ENCODE data around the gene EFNA1. TPM values are rescaled to one million over a fixed set of nuclear protein-coding genes. Genes with fewer than 3 reads are reported as not detected.

EFNA1 gene
- total and polyA plus RNA-seq, 2 of the 13 experiments (the other 11 are each of a cell fraction or from before 2014, with no cell fraction given) = 81.8 to 874 TPM

DNA sequence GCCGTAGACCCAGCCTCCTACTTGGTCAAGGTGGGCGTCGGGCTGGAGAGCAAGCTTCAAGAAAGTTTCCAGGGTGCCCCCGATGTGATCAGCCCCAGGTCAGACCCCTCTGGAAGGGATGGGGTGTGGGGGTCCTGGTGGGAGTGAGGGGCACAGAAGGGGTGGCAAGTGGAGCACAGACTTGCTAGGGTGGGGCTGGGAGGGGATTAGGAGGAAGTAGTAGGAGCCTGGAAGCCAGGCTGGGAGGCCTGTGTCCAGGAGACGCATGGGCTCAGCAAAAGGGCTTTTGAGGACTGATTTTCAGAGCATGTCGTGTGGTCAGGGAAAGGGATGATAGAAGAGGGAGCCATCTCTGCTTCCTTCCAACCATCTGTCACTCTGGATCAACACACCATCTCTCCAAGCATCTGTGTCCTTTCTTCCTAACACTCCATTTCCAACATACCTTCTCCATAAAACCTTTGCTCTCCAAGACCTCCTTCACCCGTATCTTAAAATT is 54.4 kb downstream of the EFNA1 start:
- H3K36me3 ChIP-seq (replicated peaks in 1 of 2; ENCODE audit: control insufficient read depth in 1 of 2, insufficient read depth in 2 of 2, low read length in 2 of 2) = no peaks in the 10 kb centered on the region
- no peak overlapping the region for H3K4me2 ChIP-seq (ENCODE audit: low read depth, low read length)
- H3K4me1 ChIP-seq (ENCODE audit: insufficient read depth, low read length) = peaks cover 38% of the 10 kb centered on the region
- no peaks in the 10 kb centered on the region for H3K9me3 ChIP-seq (ENCODE audit: low read length)
- H3K4me3 ChIP-seq (replicated peaks in 1 of 3; ENCODE audit: insufficient read depth in 1 of 3, low read depth in 2 of 3, low read length in 3 of 3) = no peak overlapping the region
- in situ Hi-C loops (cut with HindIII; ENCODE audit: extremely low pct_ligation_motif_present, low pct_unique_long_range_greater_than_20kb) (no loop called here), intact Hi-C loops (cut with micrococcal nuclease; ENCODE audit: unreplicated experiment) (no loop called here)
- no peaks in the 10 kb centered on the region for H3K79me2 ChIP-seq (ENCODE audit: insufficient read depth, low read length)
- FAIRE-seq (no peak), DNase-seq (ENCODE audit: low spot score) (no peak), ATAC-seq (no peak)
- POLR2A ChIA-PET = no interaction called here
- H2AFZ ChIP-seq (ENCODE audit: low read length) = no peak overlapping the region
- H3K9ac ChIP-seq (ENCODE audit: insufficient read depth, low read depth, low read length) = no peak overlapping the region
- 38% methylated on average over 5 of the region's 7 CpGs for WGBS (ENCODE audit: low lambda C conversion rate)
- no TSS peak for BruUV-seq (replicated peaks)
- CTCF ChIA-PET (ENCODE audit: low intra/inter-chr PET ratio, low total read pairs) = no interaction called here
- H3K27ac ChIP-seq (ENCODE audit: extremely low read length, insufficient read depth, low read length) = no peak overlapping the region
- H4K20me1 ChIP-seq (ENCODE audit: insufficient read depth, low read length) = no peaks in the 10 kb centered on the region
- peaks cover 6 to 49% of the 10 kb centered on the region in 2 experiments; a peak in 4 of 5 replicates for H3K27me3 ChIP-seq (ENCODE audit: control insufficient read depth in 1 of 2, insufficient read depth in 2 of 2, low read length in 2 of 2)
- TF ChIP-seq, protein P1, sequence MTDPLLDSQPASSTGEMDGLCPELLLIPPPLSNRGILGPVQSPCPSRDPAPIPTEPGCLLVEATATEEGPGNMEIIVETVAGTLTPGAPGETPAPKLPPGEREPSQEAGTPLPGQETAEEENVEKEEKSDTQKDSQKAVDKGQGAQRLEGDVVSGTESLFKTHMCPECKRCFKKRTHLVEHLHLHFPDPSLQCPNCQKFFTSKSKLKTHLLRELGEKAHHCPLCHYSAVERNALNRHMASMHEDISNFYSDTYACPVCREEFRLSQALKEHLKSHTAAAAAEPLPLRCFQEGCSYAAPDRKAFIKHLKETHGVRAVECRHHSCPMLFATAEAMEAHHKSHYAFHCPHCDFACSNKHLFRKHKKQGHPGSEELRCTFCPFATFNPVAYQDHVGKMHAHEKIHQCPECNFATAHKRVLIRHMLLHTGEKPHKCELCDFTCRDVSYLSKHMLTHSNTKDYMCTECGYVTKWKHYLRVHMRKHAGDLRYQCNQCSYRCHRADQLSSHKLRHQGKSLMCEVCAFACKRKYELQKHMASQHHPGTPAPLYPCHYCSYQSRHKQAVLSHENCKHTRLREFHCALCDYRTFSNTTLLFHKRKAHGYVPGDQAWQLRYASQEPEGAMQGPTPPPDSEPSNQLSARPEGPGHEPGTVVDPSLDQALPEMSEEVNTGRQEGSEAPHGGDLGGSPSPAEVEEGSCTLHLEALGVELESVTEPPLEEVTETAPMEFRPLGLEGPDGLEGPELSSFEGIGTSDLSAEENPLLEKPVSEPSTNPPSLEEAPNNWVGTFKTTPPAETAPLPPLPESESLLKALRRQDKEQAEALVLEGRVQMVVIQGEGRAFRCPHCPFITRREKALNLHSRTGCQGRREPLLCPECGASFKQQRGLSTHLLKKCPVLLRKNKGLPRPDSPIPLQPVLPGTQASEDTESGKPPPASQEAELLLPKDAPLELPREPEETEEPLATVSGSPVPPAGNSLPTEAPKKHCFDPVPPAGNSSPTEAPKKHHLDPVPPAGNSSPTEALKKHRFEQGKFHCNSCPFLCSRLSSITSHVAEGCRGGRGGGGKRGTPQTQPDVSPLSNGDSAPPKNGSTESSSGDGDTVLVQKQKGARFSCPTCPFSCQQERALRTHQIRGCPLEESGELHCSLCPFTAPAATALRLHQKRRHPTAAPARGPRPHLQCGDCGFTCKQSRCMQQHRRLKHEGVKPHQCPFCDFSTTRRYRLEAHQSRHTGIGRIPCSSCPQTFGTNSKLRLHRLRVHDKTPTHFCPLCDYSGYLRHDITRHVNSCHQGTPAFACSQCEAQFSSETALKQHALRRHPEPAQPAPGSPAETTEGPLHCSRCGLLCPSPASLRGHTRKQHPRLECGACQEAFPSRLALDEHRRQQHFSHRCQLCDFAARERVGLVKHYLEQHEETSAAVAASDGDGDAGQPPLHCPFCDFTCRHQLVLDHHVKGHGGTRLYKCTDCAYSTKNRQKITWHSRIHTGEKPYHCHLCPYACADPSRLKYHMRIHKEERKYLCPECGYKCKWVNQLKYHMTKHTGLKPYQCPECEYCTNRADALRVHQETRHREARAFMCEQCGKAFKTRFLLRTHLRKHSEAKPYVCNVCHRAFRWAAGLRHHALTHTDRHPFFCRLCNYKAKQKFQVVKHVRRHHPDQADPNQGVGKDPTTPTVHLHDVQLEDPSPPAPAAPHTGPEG (CRISPR knock-in tag; IDR thresholded peaks at IDR 0.05) = no peak
- TF ChIP-seq ZNF446 (CRISPR knock-in tag; IDR thresholded peaks at IDR 0.05) = no peak
- no peak for TF ChIP-seq ZMYM4 (CRISPR knock-in tag; IDR thresholded peaks at IDR 0.05)
- TF ChIP-seq HOXD1 (CRISPR knock-in tag; IDR thresholded peaks at IDR 0.05) = no peak
- TF ChIP-seq REPIN1 (CRISPR knock-in tag; IDR thresholded peaks at IDR 0.05; ENCODE audit: borderline replicate concordance, low read depth) = no peak
- TF ChIP-seq ZNF614 (CRISPR knock-in tag; IDR thresholded peaks at IDR 0.05; ENCODE audit: borderline replicate concordance) = no peak
- TF ChIP-seq ZNF224 (CRISPR knock-in tag; IDR thresholded peaks at IDR 0.05) = no peak
- no peak for TF ChIP-seq MATR3 (CRISPR knock-in tag; IDR thresholded peaks at IDR 0.05)
- TF ChIP-seq, protein P2, sequence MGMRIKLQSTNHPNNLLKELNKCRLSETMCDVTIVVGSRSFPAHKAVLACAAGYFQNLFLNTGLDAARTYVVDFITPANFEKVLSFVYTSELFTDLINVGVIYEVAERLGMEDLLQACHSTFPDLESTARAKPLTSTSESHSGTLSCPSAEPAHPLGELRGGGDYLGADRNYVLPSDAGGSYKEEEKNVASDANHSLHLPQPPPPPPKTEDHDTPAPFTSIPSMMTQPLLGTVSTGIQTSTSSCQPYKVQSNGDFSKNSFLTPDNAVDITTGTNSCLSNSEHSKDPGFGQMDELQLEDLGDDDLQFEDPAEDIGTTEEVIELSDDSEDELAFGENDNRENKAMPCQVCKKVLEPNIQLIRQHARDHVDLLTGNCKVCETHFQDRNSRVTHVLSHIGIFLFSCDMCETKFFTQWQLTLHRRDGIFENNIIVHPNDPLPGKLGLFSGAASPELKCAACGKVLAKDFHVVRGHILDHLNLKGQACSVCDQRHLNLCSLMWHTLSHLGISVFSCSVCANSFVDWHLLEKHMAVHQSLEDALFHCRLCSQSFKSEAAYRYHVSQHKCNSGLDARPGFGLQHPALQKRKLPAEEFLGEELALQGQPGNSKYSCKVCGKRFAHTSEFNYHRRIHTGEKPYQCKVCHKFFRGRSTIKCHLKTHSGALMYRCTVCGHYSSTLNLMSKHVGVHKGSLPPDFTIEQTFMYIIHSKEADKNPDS (CRISPR knock-in tag; IDR thresholded peaks at IDR 0.05) = no peak
- TF ChIP-seq, protein P3, sequence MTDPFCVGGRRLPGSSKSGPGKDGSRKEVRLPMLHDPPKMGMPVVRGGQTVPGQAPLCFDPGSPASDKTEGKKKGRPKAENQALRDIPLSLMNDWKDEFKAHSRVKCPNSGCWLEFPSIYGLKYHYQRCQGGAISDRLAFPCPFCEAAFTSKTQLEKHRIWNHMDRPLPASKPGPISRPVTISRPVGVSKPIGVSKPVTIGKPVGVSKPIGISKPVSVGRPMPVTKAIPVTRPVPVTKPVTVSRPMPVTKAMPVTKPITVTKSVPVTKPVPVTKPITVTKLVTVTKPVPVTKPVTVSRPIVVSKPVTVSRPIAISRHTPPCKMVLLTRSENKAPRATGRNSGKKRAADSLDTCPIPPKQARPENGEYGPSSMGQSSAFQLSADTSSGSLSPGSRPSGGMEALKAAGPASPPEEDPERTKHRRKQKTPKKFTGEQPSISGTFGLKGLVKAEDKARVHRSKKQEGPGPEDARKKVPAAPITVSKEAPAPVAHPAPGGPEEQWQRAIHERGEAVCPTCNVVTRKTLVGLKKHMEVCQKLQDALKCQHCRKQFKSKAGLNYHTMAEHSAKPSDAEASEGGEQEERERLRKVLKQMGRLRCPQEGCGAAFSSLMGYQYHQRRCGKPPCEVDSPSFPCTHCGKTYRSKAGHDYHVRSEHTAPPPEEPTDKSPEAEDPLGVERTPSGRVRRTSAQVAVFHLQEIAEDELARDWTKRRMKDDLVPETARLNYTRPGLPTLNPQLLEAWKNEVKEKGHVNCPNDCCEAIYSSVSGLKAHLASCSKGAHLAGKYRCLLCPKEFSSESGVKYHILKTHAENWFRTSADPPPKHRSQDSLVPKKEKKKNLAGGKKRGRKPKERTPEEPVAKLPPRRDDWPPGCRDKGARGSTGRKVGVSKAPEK (CRISPR knock-in tag; IDR thresholded peaks at IDR 0.05; ENCODE audit: borderline replicate concordance) = no peak
- no peak for TF ChIP-seq ZKSCAN5 (CRISPR knock-in tag; IDR thresholded peaks at IDR 0.05)
- TF ChIP-seq PHF20 (CRISPR knock-in tag; IDR thresholded peaks at IDR 0.05) = no peak
- TF ChIP-seq ZNF230 (CRISPR knock-in tag; IDR thresholded peaks at IDR 0.05) = no peak
- no peak for TF ChIP-seq ZNF562 (CRISPR knock-in tag; IDR thresholded peaks at IDR 0.05; ENCODE audit: borderline replicate concordance)

Data from HepG2 (cell line).